GM19455 (cell line): Measurements from ENCODE around the gene TMEM80.

Source experiments
- ATAC-seq: cut with Tn5 transposase; IDR thresholded peaks from one replicate; pipeline ENCODE4 v1.9.1; 2021; ENCODE audit not compliant: unreplicated experiment

TMEM80 gene

DNA sequence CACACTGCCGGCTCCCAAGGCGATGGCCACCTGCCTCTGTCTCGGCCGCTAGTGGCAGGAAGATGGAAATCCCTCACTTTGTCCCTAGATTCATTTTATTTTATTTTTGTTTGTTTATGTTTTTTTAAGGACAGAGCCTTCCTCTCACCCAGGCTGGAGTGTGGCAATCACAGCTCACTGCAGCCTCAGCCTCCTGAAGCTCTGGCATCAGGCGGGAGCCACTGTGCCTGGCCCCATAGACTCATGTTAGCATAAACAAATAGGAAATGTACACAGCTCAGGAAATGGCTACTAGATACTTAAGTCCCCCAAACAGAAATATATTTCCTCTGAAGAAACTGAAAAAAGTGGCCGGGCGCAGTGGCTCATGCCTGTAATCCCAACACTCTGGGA lies 3.5 kb downstream of the TMEM80 start:
- no peak for ATAC-seq

DNA sequence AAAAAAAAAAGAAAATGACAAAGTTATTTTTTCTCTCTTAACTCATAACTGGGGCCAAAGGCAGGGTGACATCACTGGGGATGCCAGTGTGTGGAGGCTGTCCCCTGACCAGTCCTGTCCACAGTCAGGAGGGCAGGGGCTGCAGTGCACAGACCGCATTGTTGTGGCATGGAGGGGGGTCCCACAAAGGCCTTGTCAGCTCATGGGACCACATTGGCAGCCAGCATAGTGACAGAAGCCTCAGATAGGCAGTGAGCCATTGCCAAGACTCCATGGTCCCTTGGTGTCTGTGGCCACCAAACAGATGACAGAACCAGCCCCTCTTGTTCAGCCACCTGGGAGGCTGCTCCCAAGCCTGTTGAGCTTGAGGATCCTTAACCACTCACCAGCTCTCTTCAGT lies 4.1 kb downstream of the TMEM80 start:
- no peak for ATAC-seq

- no peak for ATAC-seq
Observed at GRCh38 chr11:701741-702461, 6.3 kb downstream of the TMEM80 start.

- no peak for ATAC-seq
Observed at GRCh38 chr11:702462-703461, 7.1 kb downstream of the TMEM80 start.

- ATAC-seq, result no peak
Observed at GRCh38 chr11:703506-703905, 7.9 kb downstream of the TMEM80 start.

GRCh38 chr11:704228-704674 lies 8.6 kb downstream of the TMEM80 start:
- ATAC-seq, result no peak

GRCh38 chr11:704781-705645 lies 9.4 kb downstream of the TMEM80 start:
- ATAC-seq, result no peak

DNA sequence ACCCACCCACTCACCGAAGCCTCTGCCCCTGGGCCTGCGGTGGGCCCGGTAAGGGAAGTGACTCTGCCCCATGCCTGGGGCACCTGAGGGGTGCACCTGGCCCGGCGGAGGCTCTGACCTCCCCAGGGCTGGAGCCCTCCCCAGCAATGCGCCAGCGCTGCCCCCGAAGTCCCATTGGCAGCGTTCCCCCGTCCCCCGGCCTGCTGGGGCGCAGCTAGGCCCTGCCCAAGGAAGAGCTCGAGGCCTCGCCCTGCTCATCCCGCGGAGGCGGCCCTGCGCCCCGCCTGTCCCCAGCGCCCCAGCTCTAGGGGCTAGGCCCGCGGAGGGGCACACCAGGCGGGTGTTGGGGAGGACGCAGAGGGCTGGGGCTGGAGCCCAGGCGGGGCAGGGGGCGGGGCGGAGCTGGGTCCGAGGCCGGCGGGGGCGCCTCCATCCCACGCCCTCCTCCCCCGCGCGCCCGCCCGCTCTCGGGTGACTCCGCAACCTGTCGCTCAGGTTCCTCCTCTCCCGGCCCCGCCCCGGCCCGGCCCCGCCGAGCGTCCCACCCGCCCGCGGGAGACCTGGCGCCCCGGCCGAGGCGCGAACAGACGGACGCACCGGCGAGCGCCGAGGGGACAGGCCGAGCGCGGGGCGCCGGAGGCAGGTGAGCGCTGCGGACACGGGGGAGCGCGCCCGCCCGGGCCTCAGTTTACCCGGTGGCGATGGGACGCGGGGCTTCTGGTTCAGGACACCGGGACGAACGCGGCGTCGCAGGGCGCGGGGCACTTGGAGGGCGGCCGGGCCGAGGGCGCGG lies 10.2 kb downstream of the TMEM80 start, which contains the start of gene EPS8L2:
TSS of gene EPS8L2 (plus strand) at position 586 of the 793 bp plus-strand sequence. CDS start 3,177 bp downstream, outside the sequence.
- ATAC-seq, result no peak

GRCh38 chr11:706439-706956 lies 10.9 kb downstream of the TMEM80 start:
- ATAC-seq, result no peak

DNA sequence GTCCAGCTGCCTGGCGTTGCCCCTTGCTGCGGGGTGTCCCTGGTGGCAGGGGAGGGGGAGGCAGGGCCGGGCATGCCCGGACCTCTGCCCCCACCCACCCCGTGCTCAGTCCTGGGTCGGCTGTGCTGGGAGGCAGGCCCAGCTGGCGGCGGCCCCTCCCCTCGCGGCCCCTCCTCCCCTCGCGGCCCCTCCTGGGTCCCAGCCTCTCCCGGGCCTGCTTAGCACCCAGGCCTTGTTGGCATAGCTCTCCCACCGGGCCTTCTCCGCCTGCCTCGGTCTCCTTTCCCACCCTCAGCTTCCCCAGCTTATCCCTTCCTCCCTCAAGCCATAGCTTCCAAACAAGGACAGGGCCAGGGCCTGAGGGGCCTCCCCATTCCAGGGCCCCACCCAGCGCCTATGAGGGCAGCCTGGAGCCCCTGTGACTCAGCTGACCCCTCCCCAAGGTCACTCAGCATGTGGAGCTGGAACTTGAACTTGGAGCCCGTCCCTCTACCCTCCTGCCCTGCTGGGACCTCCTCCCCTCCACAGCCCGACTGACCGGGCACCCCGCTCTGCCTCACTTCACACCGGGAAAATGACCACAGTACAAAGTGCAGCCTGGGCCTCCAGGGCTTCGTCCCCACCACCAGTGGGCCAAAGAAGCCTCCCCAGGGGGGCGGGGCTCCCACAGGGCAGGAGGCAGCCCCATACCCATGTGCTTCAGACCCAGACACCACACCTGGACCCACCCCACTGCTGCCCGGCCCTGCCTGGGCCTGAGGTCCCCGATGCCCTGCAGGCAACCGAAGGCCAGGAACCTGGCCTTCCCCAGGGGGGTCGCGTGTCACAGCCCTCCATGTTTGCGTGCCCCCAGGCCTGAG lies 11.6 kb downstream of the TMEM80 start:
- ATAC-seq, result no peak

DNA sequence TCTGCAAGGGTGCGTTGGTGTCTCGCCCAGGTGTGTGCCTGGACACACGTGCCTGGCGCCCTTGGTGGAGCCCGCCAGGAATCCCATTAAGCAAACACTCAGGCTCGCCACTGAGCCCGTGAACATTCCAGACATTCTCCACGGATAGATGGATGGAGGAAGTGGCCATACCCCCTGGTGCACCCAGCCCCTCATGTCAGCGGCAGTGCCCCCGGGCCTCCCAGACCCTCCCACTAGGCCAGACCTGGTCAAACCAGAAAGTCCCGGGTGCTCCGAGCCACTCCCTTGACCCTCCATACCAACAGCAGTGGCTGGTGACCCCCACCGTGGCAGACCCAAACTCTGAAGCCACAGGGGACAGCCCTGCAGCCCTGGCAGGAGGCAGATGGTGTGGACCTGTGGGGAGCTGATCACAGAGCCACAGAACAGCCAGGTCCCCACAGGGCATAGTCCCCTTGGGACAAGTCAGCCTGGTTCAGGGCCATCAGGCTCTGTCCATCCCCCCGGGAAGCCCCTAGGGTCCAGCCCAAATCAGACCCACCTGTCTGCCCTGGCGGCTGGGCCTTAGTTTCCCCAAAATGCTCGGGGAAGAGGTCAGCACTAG lies 12.3 kb downstream of the TMEM80 start:
- ATAC-seq, result no peak

DNA sequence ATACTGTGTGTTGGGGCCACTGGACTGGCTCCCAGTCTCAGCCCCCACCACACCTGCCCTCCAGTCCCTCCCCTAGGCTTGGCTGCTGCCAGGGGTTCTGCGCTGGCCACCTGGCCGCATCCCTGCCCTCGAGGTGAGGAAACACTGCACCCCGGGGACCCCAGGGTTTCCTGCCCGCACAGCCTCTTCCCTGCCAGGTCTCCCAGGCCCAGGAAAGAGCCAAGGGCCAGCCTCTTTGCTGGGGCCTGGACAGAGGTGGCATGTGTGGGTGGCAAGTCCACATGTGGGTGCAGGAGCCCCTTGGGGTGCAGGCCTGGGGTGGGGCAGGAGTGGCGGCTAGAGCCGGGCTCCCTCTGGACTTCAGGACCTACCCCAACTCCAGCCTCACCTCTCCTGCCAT lies 12.9 kb downstream of the TMEM80 start:
- ATAC-seq, result no peak

- no peak for ATAC-seq
Observed at GRCh38 chr11:709109-709997, 13.7 kb downstream of the TMEM80 start.

- no peak for ATAC-seq
Observed at GRCh38 chr11:714436-714835, 18.8 kb downstream of the TMEM80 start.

DNA sequence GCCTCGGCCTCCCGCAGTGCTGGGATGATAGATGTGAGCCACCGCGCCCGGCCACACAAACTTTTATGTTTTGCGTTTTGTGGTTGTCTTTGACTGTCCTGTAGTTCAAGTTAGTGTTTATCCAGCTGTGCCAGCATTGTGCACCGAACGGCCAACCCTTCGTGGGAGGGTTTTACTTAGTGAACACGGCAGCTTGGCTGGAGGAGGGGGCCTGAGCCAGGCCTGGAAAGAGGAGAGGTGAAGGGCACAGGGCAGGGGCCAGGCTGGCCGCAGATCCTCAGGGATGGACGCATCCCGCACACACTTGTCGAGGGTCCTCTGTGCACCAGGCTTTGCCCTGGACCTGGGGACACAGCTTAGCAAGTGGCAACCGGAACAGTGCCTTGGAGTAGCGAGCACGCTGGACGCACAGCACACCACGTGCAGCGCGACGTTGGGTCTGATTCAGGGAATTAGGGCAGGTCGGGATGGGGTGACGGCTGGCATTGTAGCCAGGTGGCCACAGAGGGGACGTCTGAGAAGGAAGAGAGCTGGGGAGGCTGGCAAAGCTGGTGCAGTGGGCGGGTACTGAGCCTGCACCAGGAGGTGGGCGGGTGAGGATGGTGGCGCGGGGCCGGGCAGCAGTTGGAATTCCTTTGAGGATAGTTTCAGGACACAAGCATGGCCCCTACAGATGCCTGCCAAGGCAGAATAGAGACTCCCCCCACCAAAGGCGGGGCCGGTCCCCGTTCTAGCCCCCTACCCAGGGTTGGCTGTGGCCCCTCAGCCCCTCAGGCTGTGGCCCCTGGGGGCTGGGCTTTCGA lies 23.8 kb downstream of the TMEM80 start:
- no peak for ATAC-seq

DNA sequence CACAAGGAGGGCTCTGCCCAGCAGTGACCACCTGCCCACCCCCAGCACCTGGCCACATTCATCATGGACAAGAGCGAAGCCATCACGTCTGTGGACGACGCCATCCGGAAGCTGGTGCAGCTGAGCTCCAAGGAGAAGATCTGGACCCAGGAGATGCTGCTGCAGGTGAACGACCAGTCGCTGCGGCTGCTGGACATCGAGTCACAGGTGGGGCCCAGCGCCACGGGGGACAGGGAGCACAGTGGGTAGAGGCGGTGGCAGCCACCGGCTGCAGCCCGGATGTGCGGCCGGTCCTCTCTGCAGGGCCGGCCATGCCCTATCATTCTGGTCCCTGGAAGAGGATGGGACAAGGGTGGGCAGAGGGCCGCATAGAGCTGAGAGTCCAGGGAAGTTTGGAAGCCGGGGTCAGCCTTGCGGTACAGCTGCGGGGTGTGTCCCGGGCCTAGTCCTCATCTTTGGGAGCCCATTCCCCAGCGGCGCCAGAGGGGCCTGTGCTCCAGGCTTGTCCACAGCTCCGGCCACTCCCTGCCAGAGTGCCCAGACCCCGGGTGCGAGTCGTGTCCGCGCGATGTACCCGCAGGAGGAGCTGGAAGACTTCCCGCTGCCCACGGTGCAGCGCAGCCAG lies 24.5 kb downstream of the TMEM80 start:
- ATAC-seq, result no peak
